ENCODE measurements around the gene GNA15. TPM values are rescaled to one million over a fixed set of nuclear protein-coding genes. Genes with fewer than 3 reads are reported as not detected.

The GNA15 gene
- total RNA-seq, 1 donor from 2014 or later, result 0.07 TPM

DNA sequence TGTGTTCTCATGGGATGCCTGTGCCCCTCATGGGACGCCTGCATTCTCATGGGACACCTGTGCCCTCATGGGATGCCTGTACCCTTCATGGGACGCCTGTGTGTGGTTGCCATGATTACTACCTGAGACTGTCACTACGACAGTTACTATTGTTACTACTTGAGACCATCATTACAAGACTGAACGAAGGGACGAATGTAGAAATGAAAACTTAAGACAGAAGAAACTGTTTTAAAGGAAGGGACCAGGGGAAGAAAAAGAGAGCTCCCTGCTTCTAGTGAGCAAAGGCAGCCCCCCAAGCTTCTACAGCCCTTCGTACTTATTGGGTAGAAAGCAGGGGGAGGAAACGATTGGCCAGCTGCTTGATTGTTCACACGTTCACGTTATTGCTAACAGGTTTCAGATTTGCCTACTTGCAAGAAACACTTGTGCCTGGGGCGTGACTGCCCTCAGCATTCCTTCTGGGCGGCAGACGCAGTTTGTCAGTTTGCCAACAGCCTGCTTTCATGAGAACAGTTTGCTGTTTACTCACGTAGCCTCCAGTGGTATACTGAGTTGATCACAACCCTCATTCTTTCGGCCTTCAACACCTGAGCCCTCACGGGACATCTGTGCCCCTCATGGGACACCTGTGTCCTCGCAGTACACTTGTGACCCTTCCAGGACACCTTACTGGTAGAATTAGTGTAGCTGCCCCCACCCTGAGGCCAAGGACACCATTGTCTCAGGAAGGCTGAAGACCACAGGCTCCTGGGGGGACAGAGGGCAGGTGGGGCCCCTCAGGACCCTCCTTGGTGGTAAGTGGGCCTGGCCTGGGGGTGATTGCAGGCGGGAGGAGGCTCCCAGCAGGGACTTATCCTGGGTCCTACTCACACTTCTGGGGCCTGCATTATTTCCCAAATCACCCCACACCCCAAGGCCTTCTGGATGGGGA lies 40.2 kb downstream of the GNA15 start:
- DNase-seq (ENCODE audit: low read depth, low spot score), result no peak

DNA sequence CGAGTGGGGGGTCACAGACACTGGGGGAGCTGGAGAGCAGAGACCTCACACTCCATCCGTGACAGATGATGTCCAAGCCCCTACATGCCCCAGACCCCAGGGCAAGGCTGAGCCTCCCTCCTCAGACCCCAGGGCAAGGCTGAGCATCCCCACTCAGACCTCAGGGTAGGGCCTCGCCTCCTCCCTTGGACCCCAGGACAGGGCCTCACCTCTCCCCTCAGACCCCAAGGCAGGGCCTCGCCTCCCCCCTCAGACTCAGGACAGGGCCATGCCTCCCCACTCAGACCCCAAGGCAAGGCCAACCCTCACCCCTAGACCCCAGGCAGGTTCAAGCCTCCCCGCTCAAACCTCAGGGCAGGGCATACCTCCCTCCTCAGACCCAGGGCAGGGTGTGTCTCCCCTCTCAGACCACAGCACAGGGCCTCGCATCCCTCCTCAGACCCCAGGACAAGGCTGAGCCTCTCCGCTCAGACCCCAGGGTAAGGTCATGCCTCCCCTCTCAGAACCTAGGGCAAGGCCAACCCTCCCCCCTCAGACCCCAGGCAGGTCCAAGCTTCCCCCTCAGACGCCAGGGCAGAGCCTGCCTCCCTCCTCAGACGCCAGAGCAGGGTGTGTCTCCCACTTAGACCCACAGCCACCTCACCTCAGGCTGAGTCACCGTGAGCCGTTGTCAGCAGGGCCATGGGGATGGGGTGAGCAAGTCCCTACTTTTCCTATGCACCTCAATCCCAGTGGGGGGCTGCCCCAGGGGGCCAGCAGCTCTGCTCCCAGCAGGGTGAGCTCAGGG lies 41.1 kb downstream of the GNA15 start:
- DNase-seq (ENCODE audit: low read depth, low spot score), result no peak

DNA sequence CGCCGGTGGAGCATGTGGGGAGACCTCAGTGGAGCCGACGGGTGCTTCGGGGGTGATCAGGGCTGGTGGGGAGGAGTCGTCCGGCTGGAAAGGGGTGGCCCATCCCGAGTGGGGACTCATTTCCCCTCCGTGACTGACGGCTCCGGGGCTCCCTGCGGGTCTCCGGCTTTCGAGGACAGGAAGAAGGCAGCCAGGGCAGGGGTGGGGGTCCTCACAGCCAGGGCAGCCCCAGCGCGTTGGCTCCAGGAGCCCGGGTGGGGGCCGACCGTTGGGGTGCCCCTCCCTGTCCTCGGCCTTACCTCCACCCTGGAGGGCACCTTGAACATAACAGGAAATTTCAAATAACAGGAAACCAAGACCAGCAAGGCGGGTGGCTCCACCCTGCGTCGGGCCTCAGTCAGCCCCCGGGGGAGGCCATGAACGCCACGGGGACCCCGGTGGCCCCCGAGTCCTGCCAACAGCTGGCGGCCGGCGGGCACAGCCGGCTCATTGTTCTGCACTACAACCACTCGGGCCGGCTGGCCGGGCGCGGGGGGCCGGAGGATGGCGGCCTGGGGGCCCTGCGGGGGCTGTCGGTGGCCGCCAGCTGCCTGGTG lies 42.6 kb downstream of the GNA15 start, which contains the start of gene S1PR4:
S1PR4 (plus strand) TSS at position 393 of the 596 bp plus-strand sequence; CDS start at position 417, 24 bp downstream.
- no peak for DNase-seq (ENCODE audit: low read depth, low spot score)

DNA sequence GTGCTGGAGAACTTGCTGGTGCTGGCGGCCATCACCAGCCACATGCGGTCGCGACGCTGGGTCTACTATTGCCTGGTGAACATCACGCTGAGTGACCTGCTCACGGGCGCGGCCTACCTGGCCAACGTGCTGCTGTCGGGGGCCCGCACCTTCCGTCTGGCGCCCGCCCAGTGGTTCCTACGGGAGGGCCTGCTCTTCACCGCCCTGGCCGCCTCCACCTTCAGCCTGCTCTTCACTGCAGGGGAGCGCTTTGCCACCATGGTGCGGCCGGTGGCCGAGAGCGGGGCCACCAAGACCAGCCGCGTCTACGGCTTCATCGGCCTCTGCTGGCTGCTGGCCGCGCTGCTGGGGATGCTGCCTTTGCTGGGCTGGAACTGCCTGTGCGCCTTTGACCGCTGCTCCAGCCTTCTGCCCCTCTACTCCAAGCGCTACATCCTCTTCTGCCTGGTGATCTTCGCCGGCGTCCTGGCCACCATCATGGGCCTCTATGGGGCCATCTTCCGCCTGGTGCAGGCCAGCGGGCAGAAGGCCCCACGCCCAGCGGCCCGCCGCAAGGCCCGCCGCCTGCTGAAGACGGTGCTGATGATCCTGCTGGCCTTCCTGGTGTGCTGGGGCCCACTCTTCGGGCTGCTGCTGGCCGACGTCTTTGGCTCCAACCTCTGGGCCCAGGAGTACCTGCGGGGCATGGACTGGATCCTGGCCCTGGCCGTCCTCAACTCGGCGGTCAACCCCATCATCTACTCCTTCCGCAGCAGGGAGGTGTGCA lies 43.3 kb downstream of the GNA15 start:
- no peak for DNase-seq (ENCODE audit: low read depth, low spot score)

DNA sequence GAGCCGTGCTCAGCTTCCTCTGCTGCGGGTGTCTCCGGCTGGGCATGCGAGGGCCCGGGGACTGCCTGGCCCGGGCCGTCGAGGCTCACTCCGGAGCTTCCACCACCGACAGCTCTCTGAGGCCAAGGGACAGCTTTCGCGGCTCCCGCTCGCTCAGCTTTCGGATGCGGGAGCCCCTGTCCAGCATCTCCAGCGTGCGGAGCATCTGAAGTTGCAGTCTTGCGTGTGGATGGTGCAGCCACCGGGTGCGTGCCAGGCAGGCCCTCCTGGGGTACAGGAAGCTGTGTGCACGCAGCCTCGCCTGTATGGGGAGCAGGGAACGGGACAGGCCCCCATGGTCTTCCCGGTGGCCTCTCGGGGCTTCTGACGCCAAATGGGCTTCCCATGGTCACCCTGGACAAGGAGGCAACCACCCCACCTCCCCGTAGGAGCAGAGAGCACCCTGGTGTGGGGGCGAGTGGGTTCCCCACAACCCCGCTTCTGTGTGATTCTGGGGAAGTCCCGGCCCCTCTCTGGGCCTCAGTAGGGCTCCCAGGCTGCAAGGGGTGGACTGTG lies 44.0 kb downstream of the GNA15 start:
- no peak for DNase-seq (ENCODE audit: low read depth, low spot score)

- DNase-seq (ENCODE audit: low read depth, low spot score), result no peak
These were observed 48.1 kb downstream of the GNA15 start for GRCh38 chr19:3183721-3184641.

DNA sequence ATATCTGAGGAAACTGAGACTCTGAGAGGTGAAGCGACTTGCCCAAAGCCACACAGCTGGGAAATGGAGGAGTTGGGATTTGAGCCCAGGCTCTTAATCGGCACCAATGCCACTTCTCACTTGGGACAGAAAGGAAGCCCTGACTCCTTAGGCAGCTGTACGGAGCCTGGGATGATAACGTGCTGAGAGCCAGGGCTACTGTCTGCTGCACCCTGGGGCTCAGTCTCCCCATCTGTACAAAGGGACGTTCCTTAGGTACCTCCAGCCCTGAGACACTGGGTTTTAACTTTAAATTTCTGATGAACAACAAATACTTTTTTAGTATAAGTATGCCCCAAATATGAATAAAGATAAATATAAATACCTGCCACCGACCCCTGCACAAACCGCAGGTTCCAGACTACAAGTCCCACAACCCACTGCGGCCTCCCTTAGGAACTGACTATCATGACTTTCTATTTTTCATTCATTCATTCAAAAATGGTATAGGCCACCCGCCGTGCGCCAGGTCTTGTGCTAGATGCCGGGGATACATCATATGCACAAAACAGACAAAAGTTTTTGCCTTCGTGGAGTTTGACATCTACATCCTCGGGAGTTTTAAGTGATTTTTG lies 49.1 kb downstream of the GNA15 start:
- DNase-seq (ENCODE audit: low read depth, low spot score), result peak; percentile 22

GRCh38 chr19:3185461-3186159 lies 49.8 kb downstream of the GNA15 start, which contains the start of gene NCLN:
Gene NCLN (plus strand): TSS chr19:3185930. CDS start chr19:3186031, 101 bp downstream.
- DNase-seq (ENCODE audit: low read depth, low spot score), result peak; percentile 72

DNA sequence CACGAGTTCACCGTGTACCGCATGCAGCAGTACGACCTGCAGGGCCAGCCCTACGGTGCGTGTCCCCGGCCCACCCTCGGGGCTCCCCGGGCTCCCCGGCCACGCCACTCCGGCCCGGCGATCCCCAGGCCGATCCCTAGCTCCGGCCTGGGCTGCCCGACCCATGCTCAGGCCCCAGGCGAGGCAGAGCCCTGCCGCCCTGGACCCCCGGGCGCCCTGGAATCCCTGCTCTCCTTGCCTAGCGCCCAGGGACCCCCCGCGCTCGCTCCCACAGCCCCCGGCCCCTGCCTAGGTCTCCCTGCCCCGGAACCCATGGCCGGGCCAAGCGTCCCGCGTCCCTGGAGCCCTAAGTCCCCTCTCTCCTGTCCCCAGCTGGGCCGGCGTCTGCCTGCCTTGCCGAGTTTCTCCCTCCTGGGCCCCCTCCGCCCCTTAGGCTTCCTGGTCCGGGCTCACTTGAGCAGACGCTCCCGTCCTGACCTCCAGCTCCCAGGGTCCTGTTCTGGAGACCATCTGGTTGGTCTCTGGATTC lies 50.4 kb downstream of the GNA15 start:
- no peak for DNase-seq (ENCODE audit: low read depth, low spot score)

GRCh38 chr19:3186891-3187661 lies 51.2 kb downstream of the GNA15 start:
- no peak for DNase-seq (ENCODE audit: low read depth, low spot score)

DNA sequence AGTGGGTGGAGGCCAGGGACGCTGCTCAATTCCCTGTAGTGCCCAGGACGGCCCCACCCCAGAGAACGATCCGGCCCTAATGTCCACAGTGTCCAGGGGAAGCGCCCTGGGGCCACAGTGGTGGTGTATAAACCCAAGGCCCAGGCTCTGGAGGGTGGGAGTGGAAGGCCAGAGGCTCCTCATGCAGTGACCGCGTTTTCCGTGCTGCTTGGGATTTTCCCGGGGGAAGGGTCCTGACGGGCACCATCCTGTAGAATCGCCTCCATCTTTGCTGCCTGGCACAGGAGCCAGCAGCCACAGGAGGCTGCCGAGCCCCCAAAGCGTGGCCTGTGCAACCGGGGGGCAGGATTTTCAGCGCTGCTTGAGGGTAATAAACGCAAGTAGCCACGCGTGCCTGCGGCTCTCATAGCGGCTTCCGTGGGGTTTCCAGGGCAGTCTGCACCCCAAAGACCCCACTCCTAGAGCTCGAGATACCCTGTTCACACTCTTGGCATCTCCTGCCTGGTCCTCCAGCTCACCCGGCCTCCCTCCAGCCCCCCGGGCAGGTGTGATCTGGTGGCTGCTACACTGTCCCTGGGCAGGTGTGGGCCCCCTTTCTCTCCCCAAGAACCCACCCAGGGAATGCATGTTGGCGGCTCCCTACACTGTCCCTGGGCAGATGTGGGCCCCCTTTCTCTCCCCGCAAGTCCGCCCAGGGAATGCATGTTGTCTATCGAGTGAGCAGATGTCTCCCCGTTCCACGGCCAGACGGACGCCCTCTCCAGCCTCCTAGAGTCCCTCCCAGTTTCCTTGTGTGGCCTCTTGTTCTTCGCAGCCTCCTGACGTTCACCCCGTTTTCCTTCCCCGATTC lies 52.1 kb downstream of the GNA15 start:
- no peak for DNase-seq (ENCODE audit: low read depth, low spot score)

GRCh38 chr19:3188627-3189596 lies 53.1 kb downstream of the GNA15 start:
- DNase-seq (ENCODE audit: low read depth, low spot score), result no peak

DNA sequence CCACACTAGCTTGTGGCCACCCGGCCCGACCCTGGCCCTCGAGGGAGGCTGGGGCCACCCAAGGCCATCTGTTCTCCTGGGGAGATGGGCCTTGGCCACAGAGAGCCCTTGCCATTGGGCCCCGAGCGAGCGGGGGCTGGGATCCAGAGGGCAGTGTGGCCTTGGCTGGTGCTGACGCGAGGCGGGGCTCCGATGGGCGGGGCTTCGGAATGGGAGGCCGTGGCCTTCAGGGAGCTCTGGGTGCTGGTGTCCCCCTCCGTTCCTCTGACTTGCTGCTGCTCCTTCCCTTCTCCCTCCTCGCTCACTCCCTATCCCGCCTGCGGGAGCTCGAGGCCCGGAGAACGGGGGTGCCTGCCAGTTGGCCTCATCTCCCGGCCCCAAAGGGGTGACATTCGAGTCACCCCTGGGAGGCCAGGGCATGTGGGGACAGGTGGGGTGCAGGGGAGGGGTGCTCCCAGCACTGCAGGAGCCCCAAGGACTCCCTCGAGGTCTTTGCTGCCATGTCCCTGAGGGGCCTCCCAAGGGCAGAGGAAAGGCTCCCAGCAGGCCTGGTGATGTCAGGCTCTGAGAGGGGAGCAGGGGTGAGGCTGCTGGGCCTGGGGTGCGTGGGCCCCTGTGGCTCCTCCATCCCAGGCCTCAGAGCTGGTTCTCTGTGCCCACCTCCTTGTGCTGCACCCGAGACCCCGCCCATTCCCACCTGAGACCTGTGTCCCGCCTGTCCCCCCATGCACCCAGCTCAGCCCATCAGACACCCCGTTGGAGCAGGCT lies 54.1 kb downstream of the GNA15 start:
- no peak for DNase-seq (ENCODE audit: low read depth, low spot score)

GRCh38 chr19:3190470-3190770 lies 54.6 kb downstream of the GNA15 start:
- no peak for DNase-seq (ENCODE audit: low read depth, low spot score)

Measured in pulmonary artery endothelial cell (primary cell).